HG02759 (cell line): ENCODE results near the gene ZNF618.

ENCODE experiments used
- ATAC-seq: cut with Tn5 transposase; IDR thresholded peaks from one replicate; pipeline ENCODE4 v1.9.1; 2021; ENCODE audit warnings: mild to moderate bottlenecking, moderate library complexity; ENCODE audit not compliant: unreplicated experiment

ZNF618 gene

DNA sequence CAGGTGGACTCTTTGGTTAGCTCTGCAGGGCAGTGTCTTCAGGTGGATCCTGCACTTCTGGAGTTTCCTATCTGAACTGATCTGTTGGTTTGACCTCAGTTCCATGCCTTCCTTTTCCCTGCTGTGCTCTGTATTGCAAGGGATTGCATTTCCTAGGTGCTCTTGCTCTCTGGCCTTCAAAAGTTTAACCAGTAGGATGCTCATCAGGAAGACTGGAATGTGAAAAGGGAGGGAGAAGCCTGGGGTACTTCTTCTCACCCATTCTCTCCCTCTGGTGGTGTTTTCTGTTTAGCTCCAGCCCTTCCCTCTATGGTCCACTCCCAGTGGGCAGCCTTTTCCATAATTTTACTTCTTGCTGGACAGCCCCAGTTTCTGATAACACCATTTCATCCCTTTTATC is 78.5 kb downstream of the ZNF618 start:
- ATAC-seq, result no peak

GRCh38 chr9:113955076-113955752 is 79.1 kb downstream of the ZNF618 start:
- no peak for ATAC-seq

- no peak for ATAC-seq
Observed at GRCh38 chr9:113956901-113957300, 80.8 kb downstream of the ZNF618 start.

DNA sequence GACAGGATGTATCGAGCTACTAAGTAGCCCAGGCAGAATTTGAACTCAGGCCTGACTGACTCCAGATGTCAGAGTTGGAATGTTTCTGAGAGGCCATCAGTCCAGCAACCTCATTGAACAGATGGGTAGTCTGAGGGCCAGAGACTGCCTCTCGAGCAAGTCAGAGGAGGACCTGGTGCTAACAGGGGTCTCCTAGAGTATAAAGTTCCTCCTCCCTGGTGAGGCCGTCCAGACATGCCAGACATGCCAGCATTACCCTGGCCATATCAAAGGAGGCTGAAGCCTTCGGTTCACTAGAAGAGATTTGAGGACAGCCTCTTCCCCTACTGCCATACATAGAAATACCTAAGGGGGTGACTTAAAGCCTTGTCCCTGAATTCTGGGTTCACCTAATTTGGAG is 81.2 kb downstream of the ZNF618 start:
- ATAC-seq, result no peak

DNA sequence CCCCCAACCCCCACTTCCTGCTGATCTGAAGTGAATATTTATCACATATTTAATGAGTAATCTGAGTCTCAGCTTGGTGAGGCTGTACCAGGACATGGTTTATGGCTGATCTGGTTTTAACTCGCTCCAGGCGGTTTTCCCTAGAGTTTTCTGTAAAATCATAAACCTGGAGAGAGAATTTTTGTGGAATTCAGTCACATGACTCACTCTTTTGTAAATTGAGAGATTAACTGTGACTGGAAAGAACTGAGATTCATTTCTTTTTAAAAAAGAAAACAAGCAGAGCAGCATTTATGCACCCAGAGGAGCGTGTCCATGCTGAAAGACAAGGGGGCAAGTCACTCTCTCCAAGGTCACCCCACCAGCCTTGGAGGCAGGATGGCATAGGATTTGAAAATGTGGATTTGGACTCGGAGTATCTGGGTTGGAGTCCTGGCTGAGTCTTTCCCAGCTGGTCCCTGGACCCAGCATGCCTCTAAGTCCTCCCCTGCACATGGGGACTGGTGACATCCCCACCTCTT is 81.8 kb downstream of the ZNF618 start:
- no peak for ATAC-seq

DNA sequence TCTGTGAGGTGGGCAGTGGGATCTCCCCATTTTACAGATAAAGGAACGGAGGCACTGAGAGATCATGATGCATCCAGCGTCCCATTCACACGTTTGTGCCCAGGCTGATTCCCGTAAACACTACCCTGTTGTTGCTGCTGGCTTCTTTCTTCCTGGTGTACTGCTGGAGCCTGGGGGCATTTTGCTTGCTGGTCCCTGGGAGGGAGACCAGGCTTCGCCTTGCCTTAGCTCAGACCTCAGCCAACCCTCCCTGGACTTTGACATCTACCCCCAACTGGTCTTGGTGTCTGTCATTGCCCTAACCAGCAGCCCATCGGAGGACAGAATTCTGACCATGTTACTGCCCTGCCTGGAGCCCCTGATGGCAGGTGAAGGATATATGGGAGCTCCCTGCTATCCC is 82.4 kb downstream of the ZNF618 start:
- no peak for ATAC-seq

DNA sequence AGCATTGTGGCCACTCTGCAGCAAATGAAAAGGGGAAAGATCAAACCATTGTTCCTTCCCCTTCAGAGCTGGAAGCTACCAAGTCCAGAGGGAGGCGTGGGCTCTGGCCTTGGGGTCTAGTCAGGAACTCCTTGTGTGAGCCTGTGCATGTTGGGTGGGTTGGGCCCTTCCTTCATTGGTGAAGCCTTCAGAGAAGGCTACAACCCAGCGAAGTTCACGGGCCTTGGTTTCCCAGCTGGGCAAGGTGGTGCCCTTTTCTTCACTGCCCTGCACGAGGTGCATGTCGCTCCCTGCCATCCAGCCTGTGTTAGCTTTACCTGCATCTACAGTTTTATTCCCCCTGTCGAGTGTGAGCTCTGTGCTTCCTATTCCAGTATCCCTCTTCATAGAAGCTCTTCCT is 84.7 kb downstream of the ZNF618 start:
- no peak for ATAC-seq

DNA sequence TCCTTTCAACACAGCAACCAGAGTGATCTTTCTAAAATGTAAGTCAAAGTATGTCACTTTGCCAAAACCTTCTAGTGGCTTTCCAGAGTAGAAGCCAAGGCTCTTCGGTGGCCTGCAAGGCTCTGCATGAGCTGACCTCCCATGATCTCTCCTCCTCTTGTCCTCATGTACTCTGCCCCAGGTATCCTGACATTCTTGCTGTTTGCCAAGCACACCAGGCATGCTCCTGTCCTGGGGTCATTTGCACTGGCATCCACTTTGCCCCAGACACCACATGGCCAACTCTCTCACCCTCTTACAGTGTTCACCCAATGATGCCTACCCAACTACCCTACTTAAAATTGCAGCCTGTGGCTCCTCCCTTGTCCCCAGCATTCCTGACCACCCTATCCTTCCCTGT is 86.3 kb downstream of the ZNF618 start:
- ATAC-seq, result no peak

DNA sequence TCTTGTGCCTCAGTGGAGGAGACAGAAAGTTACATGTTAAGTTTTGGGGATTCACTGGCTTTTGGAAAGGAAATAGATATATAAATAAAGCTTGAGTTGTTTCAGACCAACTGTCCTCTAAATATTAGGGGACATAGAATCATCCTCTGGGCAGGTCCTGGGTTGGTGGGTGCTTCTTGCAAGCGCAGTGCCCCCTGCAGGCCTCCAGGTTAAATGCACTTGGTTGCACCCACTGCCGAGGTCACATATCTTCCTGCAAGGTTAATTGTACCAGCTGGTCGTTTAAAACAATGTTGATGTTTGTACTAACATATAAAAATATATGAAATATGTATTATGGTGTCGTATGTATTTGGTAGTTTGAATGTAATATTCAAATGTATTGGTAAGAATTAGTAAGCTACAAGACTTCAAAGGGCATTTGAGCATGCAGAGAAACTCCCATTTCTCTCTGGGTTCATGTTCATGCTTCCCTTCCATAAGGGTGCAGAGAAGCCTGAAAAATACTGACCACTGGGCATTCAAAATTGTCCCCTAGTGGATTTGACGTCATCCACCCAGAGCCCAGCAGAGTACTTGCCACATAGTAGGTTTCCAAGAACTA is 87.0 kb downstream of the ZNF618 start:
- ATAC-seq, result peak; percentile 44

DNA sequence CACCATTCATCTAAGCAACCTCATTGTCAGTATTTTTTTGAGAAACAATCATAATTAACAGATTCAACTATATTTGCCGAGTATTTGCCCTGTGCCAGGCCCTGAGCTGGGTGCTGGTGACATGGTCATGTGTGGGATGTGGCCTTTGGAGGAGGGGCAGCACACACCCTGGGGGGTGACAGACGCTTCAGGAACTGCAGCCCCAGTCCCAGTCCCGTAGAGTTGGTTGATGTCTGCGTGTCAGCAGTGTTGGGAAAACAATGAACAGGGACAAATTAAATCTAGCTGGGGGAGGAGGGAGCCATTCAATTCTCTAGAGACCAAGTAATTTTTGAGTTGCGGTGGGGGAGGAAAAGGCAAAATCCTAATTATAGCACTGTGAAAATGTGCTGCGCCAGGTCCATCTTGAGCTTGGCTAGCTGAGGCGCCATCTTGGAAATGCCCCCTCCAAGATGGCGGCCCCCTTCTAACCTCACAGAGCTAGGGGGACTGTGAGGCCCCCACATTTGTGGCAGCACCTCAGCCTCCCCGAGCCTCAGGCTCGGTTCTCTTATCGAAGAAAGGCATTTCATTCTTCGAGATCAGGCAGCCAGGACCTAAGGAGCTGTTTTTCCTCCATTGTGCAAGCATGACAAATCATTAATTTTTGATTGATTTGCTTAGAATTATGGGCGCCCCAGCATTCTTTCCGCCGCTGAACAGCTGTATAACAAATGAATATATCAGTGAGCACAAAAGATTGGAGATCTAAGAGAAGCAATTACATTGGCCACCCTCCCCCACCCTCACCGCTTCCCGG is 87.8 kb downstream of the ZNF618 start:
- no peak for ATAC-seq

- no peak for ATAC-seq
Observed at GRCh38 chr9:113964495-113965170, 88.5 kb downstream of the ZNF618 start.

- ATAC-seq, result no peak
Observed at GRCh38 chr9:113966394-113966793, 90.3 kb downstream of the ZNF618 start.

DNA sequence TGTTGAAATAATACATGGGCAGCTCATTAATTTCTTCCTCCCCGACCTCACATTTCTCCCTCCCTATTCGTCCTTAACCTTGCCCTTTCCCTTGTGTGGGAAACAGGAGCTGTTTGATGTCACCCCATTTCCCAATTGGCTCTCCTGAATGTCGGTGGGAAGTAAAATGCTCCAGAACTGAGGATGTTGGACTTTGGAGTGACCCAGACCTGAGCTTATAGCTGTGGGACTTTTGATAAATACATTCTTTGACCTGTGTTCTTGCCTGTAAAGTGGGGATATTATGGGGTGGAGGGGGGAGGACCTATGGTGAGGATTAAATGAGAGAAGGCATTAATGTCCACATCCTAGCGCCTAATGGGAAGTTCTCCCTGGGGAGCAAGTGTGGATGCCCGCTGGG is 91.3 kb downstream of the ZNF618 start:
- ATAC-seq, result no peak

- ATAC-seq, result no peak
Observed at GRCh38 chr9:113969343-113969742, 93.2 kb downstream of the ZNF618 start.

DNA sequence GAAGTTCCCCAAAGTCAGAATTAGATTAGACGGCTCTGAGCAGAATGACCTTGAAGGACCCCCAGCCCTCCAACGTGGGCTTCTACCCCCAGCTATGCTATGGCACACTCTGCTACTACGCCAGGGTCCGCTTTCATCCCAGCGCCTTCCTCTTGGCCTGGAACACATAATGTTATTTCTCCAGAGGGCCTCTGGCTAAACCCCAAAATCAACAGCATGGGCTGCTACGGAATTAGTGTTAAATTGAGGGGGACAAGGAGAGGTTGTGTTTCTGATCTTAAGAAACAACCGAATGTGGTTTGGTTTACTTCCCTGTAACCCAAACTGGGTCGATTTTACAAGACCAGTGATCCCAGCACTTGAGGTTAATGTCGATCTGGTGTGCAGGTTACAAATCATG is 97.1 kb downstream of the ZNF618 start:
- no peak for ATAC-seq

- ATAC-seq, result no peak
Observed at GRCh38 chr9:113973963-113974413, 97.9 kb downstream of the ZNF618 start.

GRCh38 chr9:113976915-113977314 is 100.8 kb downstream of the ZNF618 start:
- no peak for ATAC-seq

DNA sequence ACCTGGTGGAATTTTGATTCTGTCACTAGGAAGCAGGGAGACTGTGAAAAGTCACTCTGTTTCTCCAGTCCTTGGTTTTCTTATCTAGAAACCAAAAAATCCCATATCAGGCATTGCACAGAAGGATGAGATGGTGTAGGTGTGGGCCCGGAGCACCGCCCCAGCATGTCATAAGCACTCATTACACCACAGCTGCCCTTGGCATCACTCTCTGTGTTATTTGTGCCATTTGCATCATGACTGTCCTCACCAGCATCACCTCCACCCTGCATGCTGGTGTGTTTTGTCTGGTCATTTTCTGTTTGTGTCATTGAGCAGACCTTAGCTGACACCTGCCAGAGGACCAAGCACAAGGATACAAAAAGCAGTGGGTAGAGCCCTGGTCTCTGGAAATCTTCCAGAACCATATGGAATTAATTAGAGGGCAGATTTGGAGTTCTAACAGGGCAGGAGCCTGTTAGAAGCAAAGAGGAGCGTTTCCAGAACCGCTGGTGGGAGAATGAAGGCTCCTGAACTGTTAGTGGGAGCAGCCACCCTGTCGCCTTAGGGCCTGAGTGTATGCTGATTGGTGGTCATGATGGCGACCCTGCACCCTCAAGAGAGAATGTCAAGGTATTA is 102.7 kb downstream of the ZNF618 start:
- ATAC-seq, result no peak

DNA sequence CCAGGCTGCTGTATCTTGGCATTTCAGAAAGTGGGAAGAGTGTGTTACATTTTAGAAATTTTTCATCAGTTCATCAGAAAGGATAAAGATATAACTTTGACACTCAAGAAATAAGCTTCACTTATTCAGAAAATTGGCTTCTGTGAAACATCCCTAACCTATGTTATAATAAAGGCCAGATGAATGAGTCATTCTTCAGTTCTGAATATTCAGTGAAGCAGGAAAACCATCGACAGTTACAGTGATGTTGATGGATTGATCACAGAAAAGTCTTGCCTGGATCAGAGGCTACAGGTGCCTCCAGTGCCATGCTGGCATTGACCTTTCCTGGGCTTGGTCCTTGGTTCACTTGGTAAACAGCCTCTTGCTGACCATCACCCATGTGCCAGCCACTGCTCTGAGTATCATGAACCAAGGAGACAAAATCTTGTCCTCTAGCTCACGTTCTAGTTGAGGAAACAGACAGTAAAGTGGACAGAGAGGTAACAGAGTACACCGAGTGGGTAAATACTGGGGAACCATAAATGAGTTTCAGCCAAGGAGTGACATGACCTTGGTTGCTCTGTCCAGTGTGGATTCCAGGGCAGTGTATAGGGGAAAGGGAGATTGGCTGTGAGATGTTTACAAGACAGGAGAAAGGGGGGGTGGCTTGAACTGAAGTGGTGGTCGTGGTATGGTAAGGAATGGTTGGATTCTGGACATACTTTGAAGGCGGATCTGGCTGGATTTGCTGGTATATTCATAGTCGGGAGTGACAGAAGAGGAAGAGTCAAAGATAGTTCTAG is 103.4 kb downstream of the ZNF618 start:
- ATAC-seq, result no peak
